ENCODE measurements around the gene MAD2L1BP.
A peak's percentile ranks its signal among the peaks of the same experiment; 100 is the strongest.

MAD2L1BP gene

GRCh38 chr6:43687079-43687436, 51.4 kb downstream of the MAD2L1BP start:
- Histone ChIP-seq H3K79me1 (replicated peaks; ENCODE audit: low read length, poor library complexity, severe bottlenecking) (peaks cover 18% of the 10 kb centered on the region), H3K18ac (ENCODE audit: low read depth in 1 of 2, low read length in 2 of 2) (no peak overlapping the region), H3K36me3 (ENCODE audit: control insufficient read depth in 1 of 2, insufficient read depth in 2 of 2, low read depth in 1 of 2, low read length in 2 of 2) (peaks cover 0 to 4% of the 10 kb centered on the region in 2 experiments), H2BK120ac (ENCODE audit: low read depth, low read length) (peak overlapping the region; percentile 2), H4K8ac (ENCODE audit: low read length) (peak overlapping the region; percentile 74), H3K4me3 (ENCODE audit: insufficient read depth in 1 of 2, low read depth in 1 of 2, low read length in 2 of 2) (peak overlapping the region; percentile 76 to 98), H3K14ac (ENCODE audit: low read length in 2 of 2) (no peak overlapping the region), H3K9ac (ENCODE audit: low read length) (peak overlapping the region; percentile 97), H3K27me3 (ENCODE audit: control insufficient read depth in 1 of 2, insufficient read depth in 1 of 2, low read length in 2 of 2) (no peaks in the 10 kb centered on the region), H2AFZ (ENCODE audit: low read depth, low read length) (no peak overlapping the region), H3K4ac (ENCODE audit: low read depth in 1 of 2, low read length in 2 of 2) (peak overlapping the region; percentile 39 to 65), H4K91ac (ENCODE audit: low read length) (no peak overlapping the region), H3K4me1 (ENCODE audit: control insufficient read depth, insufficient read depth, low read depth, low read length) (no peaks in the 10 kb centered on the region), H2AK5ac (ENCODE audit: low read length, severe bottlenecking) (no peak overlapping the region), H3K27ac (ENCODE audit: low read length, poor library complexity, severe bottlenecking) (peak overlapping the region; percentile 44), H2BK12ac (ENCODE audit: low read length in 2 of 2) (no peak overlapping the region), H3K23ac (ENCODE audit: low read length in 2 of 2) (peak overlapping the region in 1 of 2 experiments; percentile 11), H2BK5ac (ENCODE audit: low read depth, low read length, poor library complexity, severe bottlenecking) (no peak overlapping the region), H2BK15ac (ENCODE audit: low read depth, poor library complexity, severe bottlenecking) (no peak overlapping the region), H3K4me2 (ENCODE audit: low read length, poor library complexity, severe bottlenecking) (peak overlapping the region; percentile 92), H3K9me3 (ENCODE audit: control insufficient read depth, low read length) (no peaks in the 10 kb centered on the region)
- DNase-seq = no peak
- 11% methylated on average over 10 of the region's 10 CpGs for WGBS

GRCh38 chr6:43687437-43688347, 52.1 kb downstream of the MAD2L1BP start, which contains the start of gene MRPS18A:
TSS of gene MRPS18A (minus strand) at chr6:43687791. CDS start at chr6:43687779, 12 bp downstream.
- peak within 1 kb of the TSS in 1 of 2 experiments; percentile 33 for H2BK12ac ChIP-seq (ENCODE audit: low read length in 2 of 2)
- DNase-seq = peak; percentile 83

GRCh38 chr6:43689421-43689820, 53.8 kb downstream of the MAD2L1BP start:
- no peak overlapping the region for H2AK5ac ChIP-seq (ENCODE audit: low read length, severe bottlenecking)
- H3K4me1 ChIP-seq (ENCODE audit: control insufficient read depth, insufficient read depth, low read depth, low read length) = no peaks in the 10 kb centered on the region
- H4K91ac ChIP-seq (ENCODE audit: low read length) = no peak overlapping the region
- H2BK5ac ChIP-seq (ENCODE audit: low read depth, low read length, poor library complexity, severe bottlenecking) = no peak overlapping the region
- H3K27ac ChIP-seq (ENCODE audit: low read length, poor library complexity, severe bottlenecking) = no peak overlapping the region
- peak overlapping the region in 1 of 2 experiments; percentile 15 for H2BK12ac ChIP-seq (ENCODE audit: low read length in 2 of 2)
- H3K27me3 ChIP-seq (ENCODE audit: control insufficient read depth in 1 of 2, insufficient read depth in 1 of 2, low read length in 2 of 2) = no peaks in the 10 kb centered on the region
- no peak overlapping the region for H3K4me3 ChIP-seq (ENCODE audit: insufficient read depth in 1 of 2, low read depth in 1 of 2, low read length in 2 of 2)
- no peak overlapping the region for H2AFZ ChIP-seq (ENCODE audit: low read depth, low read length)
- H3K23ac ChIP-seq (ENCODE audit: low read length in 2 of 2) = no peak overlapping the region
- no peak overlapping the region for H3K4me2 ChIP-seq (ENCODE audit: low read length, poor library complexity, severe bottlenecking)
- H3K36me3 ChIP-seq (ENCODE audit: control insufficient read depth in 1 of 2, insufficient read depth in 2 of 2, low read depth in 1 of 2, low read length in 2 of 2) = no peaks in the 10 kb centered on the region
- DNase-seq = no peak
- H3K9me3 ChIP-seq (ENCODE audit: control insufficient read depth, low read length) = no peaks in the 10 kb centered on the region
- H3K18ac ChIP-seq (ENCODE audit: low read depth in 1 of 2, low read length in 2 of 2) = no peak overlapping the region
- no peak overlapping the region for H3K9ac ChIP-seq (ENCODE audit: low read length)
- no peak overlapping the region for H3K14ac ChIP-seq (ENCODE audit: low read length in 2 of 2)
- no peak overlapping the region for H2BK120ac ChIP-seq (ENCODE audit: low read depth, low read length)
- no peak overlapping the region for H4K8ac ChIP-seq (ENCODE audit: low read length)
- 77% methylated on average over 2 of the region's 2 CpGs for WGBS
- H3K4ac ChIP-seq (ENCODE audit: low read depth in 1 of 2, low read length in 2 of 2) = no peak overlapping the region
- peaks cover 9% of the 10 kb centered on the region for H3K79me1 ChIP-seq (replicated peaks; ENCODE audit: low read length, poor library complexity, severe bottlenecking)
- H2BK15ac ChIP-seq (ENCODE audit: low read depth, poor library complexity, severe bottlenecking) = no peak overlapping the region

More at GRCh38 chr6:43687437-43688347, 52.1 kb downstream of the MAD2L1BP start, which contains the start of gene MRPS18A:
- H3K4me3 ChIP-seq (ENCODE audit: insufficient read depth in 1 of 2, low read depth in 1 of 2, low read length in 2 of 2) = peak within 1 kb of the TSS; percentile 76 to 98
- H2AK5ac ChIP-seq (ENCODE audit: low read length, severe bottlenecking) = no peak within 1 kb of the TSS
- peak within 1 kb of the TSS; percentile 92 for H3K4me2 ChIP-seq (ENCODE audit: low read length, poor library complexity, severe bottlenecking)
- no peaks in the 10 kb centered on the region for H3K9me3 ChIP-seq (ENCODE audit: control insufficient read depth, low read length)
- peak within 1 kb of the TSS; percentile 65 to 77 for H3K4ac ChIP-seq (ENCODE audit: low read depth in 1 of 2, low read length in 2 of 2)
- peak within 1 kb of the TSS in 1 of 2 experiments; percentile 11 for H3K23ac ChIP-seq (ENCODE audit: low read length in 2 of 2)
- H2BK15ac ChIP-seq (ENCODE audit: low read depth, poor library complexity, severe bottlenecking) = no peak within 1 kb of the TSS
- no peak within 1 kb of the TSS for H2BK5ac ChIP-seq (ENCODE audit: low read depth, low read length, poor library complexity, severe bottlenecking)
- H4K91ac ChIP-seq (ENCODE audit: low read length) = peak within 1 kb of the TSS; percentile 79
- peak within 1 kb of the TSS; percentile 2 for H2BK120ac ChIP-seq (ENCODE audit: low read depth, low read length)
- H3K27me3 ChIP-seq (ENCODE audit: control insufficient read depth in 1 of 2, insufficient read depth in 1 of 2, low read length in 2 of 2) = no peaks in the 10 kb centered on the region
- peaks cover 0 to 3% of the 10 kb centered on the region in 2 experiments for H3K36me3 ChIP-seq (ENCODE audit: control insufficient read depth in 1 of 2, insufficient read depth in 2 of 2, low read depth in 1 of 2, low read length in 2 of 2)
- H4K8ac ChIP-seq (ENCODE audit: low read length) = peak within 1 kb of the TSS; percentile 74
- H3K4me1 ChIP-seq (ENCODE audit: control insufficient read depth, insufficient read depth, low read depth, low read length) = no peaks in the 10 kb centered on the region
- H3K14ac ChIP-seq (ENCODE audit: low read length in 2 of 2) = peak within 1 kb of the TSS in 1 of 2 experiments; percentile 64
- 2% methylated on average over 40 of the region's 43 CpGs for WGBS
- peak within 1 kb of the TSS; percentile 50 for H3K27ac ChIP-seq (ENCODE audit: low read length, poor library complexity, severe bottlenecking)
- peak within 1 kb of the TSS; percentile 54 to 95 for H3K18ac ChIP-seq (ENCODE audit: low read depth in 1 of 2, low read length in 2 of 2)
- H2AFZ ChIP-seq (ENCODE audit: low read depth, low read length) = peak within 1 kb of the TSS; percentile 91
- H3K79me1 ChIP-seq (replicated peaks; ENCODE audit: low read length, poor library complexity, severe bottlenecking) = peaks cover 15% of the 10 kb centered on the region
- peak within 1 kb of the TSS; percentile 97 for H3K9ac ChIP-seq (ENCODE audit: low read length)
